Astrocyte (in vitro differentiated cells and primary cell): Measurements from ENCODE around the gene PCDH7. TPM values are rescaled to one million over a fixed set of nuclear protein-coding genes. Genes with fewer than 3 reads are reported as not detected.

Experiments
- DNase-seq: peaks from one replicate; pipeline ENCODE4 v3.0.0-alpha.2; 2010; ENCODE audit warnings: low read depth
- FAIRE-seq: peaks from 2 replicates; lab custom pipeline; 2011; peaks lifted over from hg19 to GRCh38; lab: Jason Lieb, UNC
- H2AFZ ChIP-seq: 2 replicates; pipeline ENCODE4 v1.6.0; 2012; ENCODE audit warnings: low read depth, low read length, inconsistent platforms
- H3K27ac ChIP-seq: 2 replicates; pipeline ENCODE4 v1.5.1; 2011; ENCODE audit warnings: low read depth, low read length, inconsistent platforms
- H3K27me3 ChIP-seq: 2 replicates; pipeline ENCODE4 v1.6.0; 2011; ENCODE audit warnings: low read length, inconsistent platforms; ENCODE audit not compliant: insufficient read depth
- H3K36me3 ChIP-seq: 2 replicates; pipeline ENCODE4 v1.5.1; 2011; ENCODE audit warnings: low read length, inconsistent platforms; ENCODE audit not compliant: insufficient read depth
- H3K4me1 ChIP-seq: 2 replicates; pipeline ENCODE4 v1.5.1; 2011; ENCODE audit warnings: low read length, inconsistent platforms; ENCODE audit not compliant: insufficient read depth
- H3K4me2 ChIP-seq: 2 replicates; pipeline ENCODE4 v1.6.0; 2012; ENCODE audit warnings: low read length, inconsistent platforms
- H3K4me3 ChIP-seq: 2 replicates; pipeline ENCODE4 v1.5.1; 2011; ENCODE audit warnings: low read depth, mild to moderate bottlenecking, low read length, inconsistent platforms; ENCODE audit not compliant: insufficient read depth
- H3K79me2 ChIP-seq: 2 replicates; pipeline ENCODE4 v1.6.0; 2012; ENCODE audit warnings: mild to moderate bottlenecking, low read length, inconsistent platforms; ENCODE audit not compliant: insufficient read depth
- H3K9ac ChIP-seq: 2 replicates; pipeline ENCODE4 v1.6.0; 2012; ENCODE audit warnings: mild to moderate bottlenecking, low read length, inconsistent platforms
- H3K9me3 ChIP-seq: 2 replicates; pipeline ENCODE4 v1.5.1; 2012; ENCODE audit warnings: low read depth, mild to moderate bottlenecking, low read length, inconsistent platforms; ENCODE audit not compliant: insufficient read depth
- H4K20me1 ChIP-seq: 2 replicates; pipeline ENCODE4 v1.6.0; 2012; ENCODE audit warnings: low read length, inconsistent platforms; ENCODE audit not compliant: insufficient read depth
- H3K27ac Mint-ChIP-seq: one replicate; pipeline ENCODE4 v1.8.0; 2021; ENCODE audit warnings: mild to moderate bottlenecking, mixed read lengths; ENCODE audit not compliant: unreplicated experiment
- H3K27me3 Mint-ChIP-seq: one replicate; pipeline ENCODE4 v1.8.0; 2021; ENCODE audit warnings: low read depth, mixed read lengths; ENCODE audit not compliant: unreplicated experiment
- H3K36me3 Mint-ChIP-seq: one replicate; pipeline ENCODE4 v1.8.0; 2021; ENCODE audit warnings: low read depth, mixed read lengths; ENCODE audit not compliant: unreplicated experiment
- H3K4me1 Mint-ChIP-seq: one replicate; pipeline ENCODE4 v1.8.0; 2021; ENCODE audit warnings: low read depth, mixed read lengths; ENCODE audit not compliant: unreplicated experiment
- H3K4me3 Mint-ChIP-seq: one replicate; pipeline ENCODE4 v1.8.0; 2021; ENCODE audit warnings: mild to moderate bottlenecking, moderate library complexity, mixed read lengths; ENCODE audit not compliant: unreplicated experiment
- H3K9me3 Mint-ChIP-seq: one replicate; pipeline ENCODE4 v1.8.0; 2021; ENCODE audit warnings: mild to moderate bottlenecking, mixed read lengths; ENCODE audit not compliant: unreplicated experiment
- EZH2 ChIP-seq: IDR thresholded peaks from 2 replicates; pipeline ENCODE4 v1.6.1; 2012; ENCODE audit warnings: mild to moderate bottlenecking, low read length, inconsistent platforms; ENCODE audit not compliant: insufficient read depth
- total RNA-seq: library from RNA; stranded (reverse); gene quantifications from 2 replicates; pipeline ENCODE4 v1.2.1, GENCODE V29; 2021
- TF ChIP-seq, protein P1 (sequence below): IDR thresholded peaks from 2 replicates; pipeline ENCODE4 v1.5.1; 2011; ENCODE audit warnings: low read depth, mild to moderate bottlenecking, inconsistent platforms, low read length, moderate library complexity; ENCODE audit not compliant: insufficient read depth

Gene PCDH7
- total RNA-seq, 1 donor from 2014 or later = 40.8 TPM

DNA sequence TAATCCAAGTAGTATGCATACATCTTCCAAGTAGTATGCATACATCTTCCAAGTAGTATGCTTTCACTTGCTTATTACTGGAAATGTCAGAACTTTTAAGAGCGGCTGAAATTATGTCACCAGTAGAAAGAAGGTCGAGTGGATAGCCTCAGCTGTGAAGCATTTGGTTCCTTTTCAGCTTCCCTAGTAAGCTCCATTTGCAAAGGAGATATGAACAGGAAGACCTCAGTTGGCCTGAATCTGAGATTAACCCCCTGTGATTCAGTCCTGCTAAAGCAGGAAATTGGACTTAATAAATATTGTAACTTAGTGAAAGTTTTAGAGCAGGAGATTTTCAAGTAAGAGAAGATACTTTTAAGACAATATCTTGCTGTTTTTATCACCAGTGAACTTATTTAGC lies 48.1 kb downstream of the PCDH7 start:
- Mint-ChIP-seq H3K36me3 (no peaks in the 10 kb centered on the region), H3K27me3 (no peaks in the 10 kb centered on the region), H3K4me3 (no peak overlapping the region), H3K9me3 (no peaks in the 10 kb centered on the region), H3K27ac (no peak overlapping the region), H3K4me1 (peaks cover 2% of the 10 kb centered on the region)
- H3K4me1 ChIP-seq = peaks cover 9% of the 10 kb centered on the region
- H4K20me1 ChIP-seq = no peaks in the 10 kb centered on the region
- no peaks in the 10 kb centered on the region for H3K27me3 ChIP-seq
- no peaks in the 10 kb centered on the region for H3K9me3 ChIP-seq
- H3K79me2 ChIP-seq = no peaks in the 10 kb centered on the region
- no peak overlapping the region for H3K4me2 ChIP-seq
- FAIRE-seq (no peak), DNase-seq (no peak)
- H3K4me3 ChIP-seq = no peak overlapping the region
- no peak for TF ChIP-seq EZH2
- TF ChIP-seq, protein P1, sequence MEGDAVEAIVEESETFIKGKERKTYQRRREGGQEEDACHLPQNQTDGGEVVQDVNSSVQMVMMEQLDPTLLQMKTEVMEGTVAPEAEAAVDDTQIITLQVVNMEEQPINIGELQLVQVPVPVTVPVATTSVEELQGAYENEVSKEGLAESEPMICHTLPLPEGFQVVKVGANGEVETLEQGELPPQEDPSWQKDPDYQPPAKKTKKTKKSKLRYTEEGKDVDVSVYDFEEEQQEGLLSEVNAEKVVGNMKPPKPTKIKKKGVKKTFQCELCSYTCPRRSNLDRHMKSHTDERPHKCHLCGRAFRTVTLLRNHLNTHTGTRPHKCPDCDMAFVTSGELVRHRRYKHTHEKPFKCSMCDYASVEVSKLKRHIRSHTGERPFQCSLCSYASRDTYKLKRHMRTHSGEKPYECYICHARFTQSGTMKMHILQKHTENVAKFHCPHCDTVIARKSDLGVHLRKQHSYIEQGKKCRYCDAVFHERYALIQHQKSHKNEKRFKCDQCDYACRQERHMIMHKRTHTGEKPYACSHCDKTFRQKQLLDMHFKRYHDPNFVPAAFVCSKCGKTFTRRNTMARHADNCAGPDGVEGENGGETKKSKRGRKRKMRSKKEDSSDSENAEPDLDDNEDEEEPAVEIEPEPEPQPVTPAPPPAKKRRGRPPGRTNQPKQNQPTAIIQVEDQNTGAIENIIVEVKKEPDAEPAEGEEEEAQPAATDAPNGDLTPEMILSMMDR = no peak
- no peak overlapping the region for H3K9ac ChIP-seq
- H2AFZ ChIP-seq = no peak overlapping the region
- H3K27ac ChIP-seq = no peak overlapping the region
- H3K36me3 ChIP-seq = no peaks in the 10 kb centered on the region

DNA sequence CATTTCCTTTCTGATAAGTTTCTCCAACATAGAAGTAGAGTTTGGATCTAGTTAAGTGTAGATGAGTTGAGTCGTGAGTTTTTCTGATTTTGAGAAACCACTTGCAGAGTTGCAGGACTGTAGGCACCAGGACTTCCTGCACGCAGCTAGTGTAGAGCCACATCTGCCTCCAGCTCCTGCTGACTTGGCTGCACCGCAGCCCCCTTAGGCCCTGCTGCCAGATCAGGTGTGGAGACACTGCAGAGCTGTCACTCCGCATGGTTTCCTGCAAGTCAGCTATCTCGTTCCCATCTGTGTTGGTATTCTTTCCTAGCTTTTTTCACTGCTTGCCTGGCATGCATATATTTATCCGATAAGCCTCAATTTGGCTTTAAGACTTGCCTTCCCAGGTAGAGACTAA lies 48.9 kb downstream of the PCDH7 start:
- no peak for TF ChIP-seq EZH2
- TF ChIP-seq, protein P1 = no peak
- H3K36me3 Mint-ChIP-seq = no peaks in the 10 kb centered on the region
- H3K27ac Mint-ChIP-seq = no peak overlapping the region
- no peaks in the 10 kb centered on the region for H3K27me3 ChIP-seq
- H3K27me3 Mint-ChIP-seq = no peaks in the 10 kb centered on the region
- no peak overlapping the region for H3K27ac ChIP-seq
- H3K9ac ChIP-seq = no peak overlapping the region
- DNase-seq (no peak), FAIRE-seq (no peak)
- H3K4me3 Mint-ChIP-seq = no peak overlapping the region
- H2AFZ ChIP-seq = no peak overlapping the region
- H3K36me3 ChIP-seq = no peaks in the 10 kb centered on the region
- H3K4me3 ChIP-seq = no peak overlapping the region
- no peaks in the 10 kb centered on the region for H3K79me2 ChIP-seq
- peaks cover 9% of the 10 kb centered on the region for H3K4me1 ChIP-seq
- H3K9me3 Mint-ChIP-seq = no peaks in the 10 kb centered on the region
- H3K4me2 ChIP-seq = no peak overlapping the region
- H4K20me1 ChIP-seq = no peaks in the 10 kb centered on the region
- no peaks in the 10 kb centered on the region for H3K9me3 ChIP-seq
- peaks cover 5% of the 10 kb centered on the region for H3K4me1 Mint-ChIP-seq

DNA sequence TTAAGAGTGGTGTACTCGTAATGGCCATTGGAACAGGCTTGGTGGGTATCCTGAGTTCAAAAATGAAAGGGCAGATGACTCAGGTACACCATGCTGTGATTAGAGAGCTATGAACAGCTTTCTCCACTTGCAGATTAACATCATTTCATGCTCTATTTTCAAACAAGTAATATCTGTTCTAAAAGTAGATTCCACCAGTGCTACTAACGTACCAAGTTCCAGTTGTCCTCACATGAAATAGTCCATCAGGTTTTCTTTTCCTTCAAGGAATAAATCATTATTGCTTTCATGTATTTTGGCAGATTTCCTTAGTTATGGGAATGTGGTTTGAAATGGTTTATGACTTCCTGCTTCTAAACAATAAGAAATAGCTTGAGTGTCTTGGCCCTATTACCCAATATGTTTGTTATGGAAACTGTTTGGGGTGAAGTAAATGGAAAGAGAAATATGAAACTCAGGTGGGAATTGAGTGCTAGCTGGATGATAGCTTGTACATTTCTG lies 49.9 kb downstream of the PCDH7 start:
- peak overlapping the region; percentile 50 for H3K4me2 ChIP-seq
- no peak for TF ChIP-seq EZH2
- TF ChIP-seq, protein P1 = no peak

More for the DNA sequence above, 49.9 kb downstream of the PCDH7 start:
- FAIRE-seq (no peak), DNase-seq (peak; percentile 85)
- Mint-ChIP-seq H3K27ac (no peak overlapping the region), H3K4me3 (no peak overlapping the region), H3K4me1 (peaks cover 5% of the 10 kb centered on the region), H3K36me3 (no peaks in the 10 kb centered on the region), H3K9me3 (no peaks in the 10 kb centered on the region), H3K27me3 (no peaks in the 10 kb centered on the region)
- Histone ChIP-seq H3K36me3 (no peaks in the 10 kb centered on the region), H3K27me3 (no peaks in the 10 kb centered on the region), H3K27ac (no peak overlapping the region), H3K4me1 (peaks cover 9% of the 10 kb centered on the region), H4K20me1 (no peaks in the 10 kb centered on the region), H3K9ac (no peak overlapping the region), H3K9me3 (no peaks in the 10 kb centered on the region), H3K79me2 (no peaks in the 10 kb centered on the region), H3K4me3 (no peak overlapping the region), H2AFZ (no peak overlapping the region)
